ENCODE data around the gene METTL15.
"Not testable (repeated sequence)": the region's sequence is repeated elsewhere in the genome, so short reads cannot be mapped to it uniquely, and the experiment has no call there.

METTL15 gene, protein sequence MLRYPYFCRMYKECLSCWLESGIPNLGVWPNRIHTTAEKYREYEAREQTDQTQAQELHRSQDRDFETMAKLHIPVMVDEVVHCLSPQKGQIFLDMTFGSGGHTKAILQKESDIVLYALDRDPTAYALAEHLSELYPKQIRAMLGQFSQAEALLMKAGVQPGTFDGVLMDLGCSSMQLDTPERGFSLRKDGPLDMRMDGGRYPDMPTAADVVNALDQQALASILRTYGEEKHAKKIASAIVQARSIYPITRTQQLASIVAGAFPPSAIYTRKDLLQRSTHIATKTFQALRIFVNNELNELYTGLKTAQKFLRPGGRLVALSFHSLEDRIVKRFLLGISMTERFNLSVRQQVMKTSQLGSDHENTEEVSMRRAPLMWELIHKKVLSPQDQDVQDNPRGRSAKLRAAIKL

DNA sequence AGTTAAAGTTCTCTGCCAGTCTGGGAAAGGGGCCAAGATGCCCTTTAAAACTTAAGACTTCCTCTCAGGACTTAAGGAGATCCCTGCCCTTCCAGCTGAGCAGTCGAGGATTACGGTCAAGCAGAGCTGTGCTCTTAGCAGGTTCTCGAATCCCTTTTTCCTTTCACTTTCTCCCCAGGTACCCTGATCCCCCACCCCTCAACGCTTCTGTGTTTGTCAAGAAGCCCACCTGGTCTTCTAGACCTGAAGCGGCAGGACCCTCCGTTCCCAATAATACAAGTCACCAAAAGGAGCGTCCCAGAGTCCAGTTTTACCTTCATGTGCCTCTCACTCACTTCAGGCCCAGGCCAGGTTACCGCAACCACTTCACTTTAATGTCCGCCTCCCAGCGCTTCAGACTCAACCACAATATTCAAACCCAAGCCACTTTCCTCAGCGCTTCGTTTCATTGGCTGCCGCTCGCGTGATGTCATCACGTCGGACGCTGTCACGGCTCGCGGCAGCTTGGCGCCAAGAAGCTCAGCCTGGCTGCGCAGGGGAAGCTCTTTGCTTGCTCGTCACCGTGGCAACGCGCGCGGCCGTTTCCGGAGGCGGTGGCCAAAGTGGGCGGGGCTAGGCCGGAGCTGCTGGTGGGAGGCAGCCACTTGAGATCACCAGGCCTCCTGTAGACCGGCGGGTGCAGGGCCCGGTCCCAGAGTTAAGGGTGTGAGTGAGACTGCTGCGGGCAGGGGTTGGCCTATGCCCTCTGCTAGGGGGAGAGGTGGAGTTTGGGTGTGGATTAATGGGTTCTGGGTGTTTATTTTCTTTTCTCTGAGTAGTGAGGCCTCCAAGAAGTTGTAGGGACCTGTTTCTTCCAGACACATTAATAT is at the start of gene METTL15, which contains the start of gene KIF18A:
METTL15 (plus strand) TSS at position 639 of the 869 bp plus-strand sequence. CDS start 4,947 bp downstream, outside the sequence.
KIF18A (minus strand) TSS at position 407 of the 869 bp plus-strand sequence. CDS start 10,209 bp downstream, outside the sequence.
- peak; percentile 98 for DNase-seq

DNA sequence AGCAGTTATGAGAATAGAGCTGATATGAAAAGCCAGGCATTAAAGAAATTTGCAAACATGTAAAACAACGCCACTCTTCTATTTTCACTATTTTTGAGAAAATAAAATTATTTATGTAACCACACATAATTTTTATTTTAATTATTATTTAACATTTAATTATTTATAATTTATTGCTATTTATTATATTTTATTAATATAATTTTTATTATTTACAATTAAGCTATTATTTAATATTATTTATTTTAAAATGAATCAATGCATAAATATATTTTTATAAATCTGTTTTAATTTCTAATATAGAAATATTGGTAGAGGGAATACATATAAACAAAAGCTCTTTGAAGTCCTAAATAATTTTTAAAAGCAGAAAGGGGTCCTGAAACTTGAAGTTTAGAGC is 36.9 kb upstream of the METTL15 start:
- no peak for DNase-seq

DNA sequence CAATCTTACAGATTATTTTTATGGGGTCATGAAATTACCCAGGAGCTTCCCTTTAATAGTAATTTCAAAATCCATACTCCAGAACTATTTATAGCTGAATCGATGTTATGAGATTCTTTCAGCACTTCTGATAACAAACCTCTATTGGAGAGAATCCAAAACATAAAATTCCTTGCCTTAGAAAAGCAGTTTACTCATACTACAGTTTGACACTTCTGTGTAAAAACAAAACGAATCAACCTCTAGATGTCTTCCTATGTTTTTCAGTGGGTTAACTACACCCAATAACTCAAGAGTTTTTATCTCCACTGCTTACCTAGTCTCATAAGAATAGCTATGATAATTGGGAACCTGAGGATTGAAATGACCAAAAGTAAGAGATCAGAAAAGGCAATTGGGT is 35.9 kb upstream of the METTL15 start:
- DNase-seq = no peak

DNA sequence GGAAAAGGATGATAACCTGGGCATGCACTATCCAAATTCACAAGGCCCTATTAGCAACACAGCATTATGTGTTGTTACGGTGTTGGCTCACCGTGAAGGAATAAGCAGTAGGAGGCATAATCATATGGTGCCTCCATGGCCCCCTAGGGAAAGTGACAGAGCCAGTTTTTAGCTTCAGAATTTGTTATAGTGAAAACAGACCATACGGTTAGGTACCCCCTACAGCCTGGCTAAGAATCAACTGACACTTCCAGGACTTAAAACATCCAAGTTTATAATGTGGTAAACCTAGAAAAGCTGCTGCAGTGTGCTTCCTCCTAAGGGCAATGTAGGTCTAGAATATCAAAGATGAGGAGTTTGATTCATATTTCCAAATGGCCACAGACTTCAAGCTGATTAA is 30.7 kb upstream of the METTL15 start:
- DNase-seq = no peak

DNA sequence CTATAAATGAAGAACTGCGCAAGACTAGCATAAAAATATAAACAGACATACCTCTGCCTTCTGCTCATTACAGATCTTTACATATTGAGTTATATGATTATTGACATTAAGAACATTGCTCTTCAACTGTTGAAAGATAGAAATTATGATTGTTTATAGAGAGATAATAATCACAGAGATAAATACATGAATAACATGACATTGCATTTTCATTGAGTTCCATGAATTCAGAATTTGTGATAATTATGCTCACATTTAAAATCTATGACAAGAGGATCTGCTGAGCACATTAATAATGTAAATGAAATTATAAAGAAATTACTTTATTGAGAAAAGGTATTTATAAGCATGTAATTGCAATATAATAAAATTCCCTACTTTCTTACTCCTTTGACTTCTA is 25.1 kb upstream of the METTL15 start:
- DNase-seq = no peak

DNA sequence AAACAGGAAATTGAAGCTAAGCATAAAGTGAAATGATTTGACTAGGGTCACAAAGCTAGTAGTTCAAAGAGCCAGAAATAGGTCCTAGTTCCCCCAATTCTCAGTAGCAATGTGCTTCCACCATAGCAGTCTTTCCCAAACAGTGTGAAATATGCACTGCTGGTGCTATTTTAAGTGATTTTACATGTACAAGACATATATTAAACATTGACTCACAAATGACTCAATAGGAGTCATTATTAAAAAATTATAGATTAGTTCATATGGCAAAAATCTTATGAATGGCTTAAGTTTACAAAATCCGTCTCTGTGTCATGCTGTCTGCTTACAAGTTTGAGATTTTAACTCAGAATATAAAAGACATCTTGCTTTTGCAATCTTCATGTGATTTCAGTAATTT is 21.6 kb upstream of the METTL15 start:
- DNase-seq = no peak

DNA sequence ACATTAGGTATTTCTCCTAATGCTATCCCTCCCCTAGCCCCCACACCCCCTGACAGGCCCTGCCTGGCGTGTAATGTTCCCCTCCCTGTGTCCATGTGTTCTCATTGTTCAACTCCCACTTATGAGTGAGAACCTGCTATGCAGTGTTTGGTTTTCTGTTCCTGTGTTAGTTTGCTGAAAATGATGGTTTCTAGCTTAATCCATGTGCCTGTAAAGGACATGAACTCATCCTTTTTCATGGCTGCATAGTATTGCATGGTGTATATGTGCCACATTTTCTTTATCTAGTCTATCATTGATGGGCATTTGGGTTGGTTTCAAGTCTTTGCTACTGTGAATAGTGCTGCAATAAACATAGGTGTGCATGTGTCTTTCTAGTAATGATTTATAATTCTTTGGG is 21.0 kb upstream of the METTL15 start:
- not testable (repeated sequence) for DNase-seq

DNA sequence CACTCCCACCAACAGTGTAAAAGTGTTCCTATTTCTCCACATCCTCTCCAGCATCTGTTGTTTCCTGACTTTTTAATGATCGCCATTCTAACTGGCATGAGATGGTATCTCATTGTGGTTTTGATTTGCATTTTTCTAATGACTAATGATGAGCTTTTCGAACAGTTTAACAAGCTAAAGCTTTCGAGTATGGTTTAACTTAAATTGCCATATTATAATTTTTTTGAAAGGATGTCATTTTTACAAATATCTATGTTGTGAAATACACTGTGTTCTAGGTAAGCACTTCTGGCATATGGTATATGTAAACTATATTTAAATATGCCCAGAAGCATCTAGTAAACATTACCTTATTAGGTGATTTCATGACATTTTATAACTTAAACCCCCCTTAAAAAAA is 20.5 kb upstream of the METTL15 start:
- DNase-seq = not testable (repeated sequence)

DNA sequence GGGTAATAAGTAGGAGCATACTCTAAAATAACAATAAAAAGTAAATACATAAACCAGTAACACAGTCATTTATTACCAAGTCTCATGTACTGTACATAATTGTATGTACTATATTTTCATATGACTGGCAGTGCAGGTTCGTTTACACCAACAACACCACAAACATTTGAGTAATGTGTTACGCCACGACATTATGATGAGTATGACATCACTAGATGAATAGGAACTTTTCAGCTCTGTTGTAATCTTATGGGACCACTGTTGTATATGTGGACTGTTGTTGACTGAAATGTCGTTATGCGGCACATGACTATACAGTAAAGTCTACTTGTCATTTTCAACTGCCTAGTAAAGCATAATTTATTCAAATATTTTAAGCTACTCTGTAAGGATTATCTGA is 18.8 kb upstream of the METTL15 start:
- DNase-seq = no peak

DNA sequence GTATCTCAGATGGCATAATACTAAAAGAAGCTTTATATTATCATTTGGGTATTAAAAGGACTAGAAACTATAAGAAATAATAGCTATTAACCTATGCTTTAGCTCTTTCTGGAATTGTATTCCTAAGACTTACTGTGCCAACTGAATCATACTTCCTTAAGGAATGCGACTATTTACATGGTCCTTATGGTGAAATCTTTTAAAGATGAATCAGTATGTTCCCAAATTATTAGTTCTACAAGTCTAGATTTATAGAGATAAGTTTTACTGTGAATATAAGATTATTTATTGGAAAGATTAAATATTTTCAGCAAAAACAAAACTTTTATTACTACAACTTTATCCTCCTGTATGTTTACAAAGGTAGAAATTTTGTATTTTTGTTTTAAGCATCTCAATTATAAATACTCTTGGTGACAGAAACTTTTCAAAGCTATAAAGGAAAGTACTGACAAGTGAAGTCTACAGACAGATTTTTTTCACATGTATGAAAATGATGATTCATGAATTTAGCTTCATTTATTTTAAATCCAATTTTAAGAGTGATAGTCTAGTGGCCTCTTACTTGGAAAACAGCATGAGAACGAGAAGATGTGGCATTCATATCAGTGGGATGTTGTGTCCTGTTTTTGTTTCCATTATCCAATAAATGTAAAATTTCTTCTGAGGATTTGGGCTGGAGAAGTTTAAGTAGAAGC is 18.0 kb upstream of the METTL15 start:
- DNase-seq = no peak

DNA sequence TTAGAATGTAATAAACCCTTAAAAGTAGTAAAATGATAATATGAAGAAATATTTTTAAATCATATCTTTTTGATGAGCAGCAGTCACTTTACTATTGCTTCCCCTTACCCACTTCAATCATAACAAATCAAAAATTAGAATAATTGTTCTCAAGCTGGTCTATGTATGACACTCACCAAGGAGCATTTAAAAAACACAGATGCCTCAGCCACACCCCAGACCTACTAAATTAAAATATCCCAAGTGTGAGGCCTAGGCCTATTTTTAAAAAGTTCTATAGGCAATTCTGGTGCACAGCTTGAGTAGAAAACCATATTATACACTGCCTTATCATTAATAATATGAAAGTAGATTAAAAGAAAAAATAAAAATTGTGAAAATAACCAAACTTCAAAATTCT is 15.4 kb upstream of the METTL15 start:
- no peak for DNase-seq

DNA sequence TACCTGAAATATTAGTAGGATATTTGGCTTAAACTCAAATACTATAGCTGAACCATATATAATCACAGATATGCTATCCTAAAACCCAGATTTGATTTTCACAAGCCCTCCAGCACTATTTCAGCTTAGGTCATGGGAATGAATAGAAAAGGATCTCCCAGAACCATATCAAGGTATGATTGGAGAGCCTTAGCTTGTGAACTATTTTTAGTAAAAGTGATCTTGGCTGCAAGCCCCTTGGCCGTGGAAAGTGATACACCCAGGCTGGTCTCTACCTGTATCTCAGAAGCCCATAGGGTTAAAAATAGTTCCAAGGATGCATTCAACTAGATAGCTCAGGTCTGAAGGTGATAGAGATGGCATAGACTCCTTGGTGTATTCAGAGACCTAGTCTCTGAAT is 9.9 kb upstream of the METTL15 start:
- no peak for DNase-seq

DNA sequence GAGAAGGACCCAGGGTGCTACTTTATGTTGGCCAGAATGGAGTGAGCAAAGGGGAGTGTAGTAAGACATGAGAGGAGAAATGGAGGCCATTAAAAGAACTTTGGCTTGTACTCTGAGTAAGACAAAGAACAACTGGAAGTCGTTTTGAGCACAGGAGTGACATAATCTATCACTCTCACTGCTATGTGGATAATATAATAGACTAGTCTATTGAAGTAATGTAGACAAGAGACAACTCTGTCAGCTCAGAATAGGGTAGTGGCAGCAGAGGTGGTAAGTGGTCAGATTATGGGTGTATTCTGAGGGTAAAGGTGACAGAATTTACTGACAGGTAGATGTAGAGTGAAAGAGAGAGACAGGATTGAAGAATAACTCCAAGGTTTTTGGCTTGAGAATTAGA is 8.5 kb upstream of the METTL15 start:
- no peak for DNase-seq

DNA sequence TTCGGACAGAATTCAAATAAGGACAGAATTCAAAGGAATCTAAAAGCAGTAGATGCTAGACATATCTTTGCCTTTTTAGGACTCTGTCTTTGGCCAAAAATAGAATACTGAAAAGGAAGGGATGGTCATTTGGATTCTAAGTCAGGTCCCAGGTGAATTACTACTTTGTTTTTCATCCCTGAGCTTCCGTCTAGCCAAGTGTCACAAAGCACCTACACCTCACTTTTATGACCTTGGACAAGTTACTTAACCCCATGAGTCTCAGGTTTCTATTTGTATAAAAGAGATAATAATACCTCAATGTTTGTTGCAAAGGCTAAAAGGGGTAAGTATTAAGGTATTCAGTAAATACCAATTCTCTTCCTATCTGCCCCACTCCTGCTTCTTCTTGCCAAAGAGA is 7.5 kb upstream of the METTL15 start:
- DNase-seq = no peak

DNA sequence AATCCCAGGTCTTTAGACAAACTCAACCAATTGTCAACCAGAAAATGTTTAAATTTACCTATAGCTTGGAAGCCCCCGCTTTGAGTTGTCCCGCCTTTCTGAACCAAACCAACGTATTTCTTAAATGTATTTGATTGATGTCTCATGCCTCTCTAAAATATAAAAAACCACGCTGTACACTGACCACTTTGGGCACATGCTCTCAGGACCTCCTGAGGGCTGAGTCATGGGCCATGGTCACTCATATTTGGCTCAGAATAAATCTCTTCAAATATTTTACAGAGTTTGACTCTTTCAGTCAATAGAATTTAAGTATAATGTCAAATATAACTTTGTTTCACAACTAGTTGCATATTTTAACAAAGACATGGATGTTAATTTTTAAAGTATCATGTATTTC is 5.9 kb upstream of the METTL15 start:
- not testable (repeated sequence) for DNase-seq

DNA sequence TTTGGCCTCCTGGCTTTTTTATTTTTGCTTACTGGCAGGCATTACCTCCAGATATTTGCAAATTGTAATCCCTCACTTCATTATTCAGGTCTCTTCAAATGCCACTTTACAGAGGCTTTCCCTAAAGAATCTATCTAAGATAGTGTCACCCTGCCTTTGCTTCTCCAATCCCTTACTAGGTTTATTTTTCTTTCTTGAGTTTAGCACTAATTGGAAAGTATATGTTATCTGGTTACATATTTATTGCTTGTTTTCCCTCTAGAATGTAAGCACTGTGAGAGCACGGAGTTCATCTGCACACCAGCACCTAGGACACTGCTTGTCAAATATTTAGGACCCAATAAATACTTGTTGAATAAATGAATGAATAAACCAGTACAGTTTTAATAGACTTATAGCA is 3.8 kb upstream of the METTL15 start:
- no peak for DNase-seq

DNA sequence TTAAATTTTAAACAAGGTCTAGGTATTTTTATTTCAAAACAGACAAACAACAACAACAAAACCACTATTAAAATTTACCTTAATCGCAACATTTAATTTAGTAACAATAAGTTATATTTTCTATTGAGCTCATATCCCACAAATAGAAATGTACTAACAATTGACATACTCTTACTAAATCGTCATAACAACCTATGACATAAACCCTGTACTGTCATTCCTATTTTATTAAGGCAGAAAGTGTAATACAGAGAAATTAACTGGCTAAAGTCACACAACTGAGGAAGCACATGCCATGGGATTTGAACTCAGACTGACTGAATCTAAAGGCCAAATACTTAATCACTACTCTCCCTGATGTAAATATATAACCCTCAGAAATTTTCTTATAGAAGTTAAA is 3.2 kb upstream of the METTL15 start:
- no peak for DNase-seq

DNA sequence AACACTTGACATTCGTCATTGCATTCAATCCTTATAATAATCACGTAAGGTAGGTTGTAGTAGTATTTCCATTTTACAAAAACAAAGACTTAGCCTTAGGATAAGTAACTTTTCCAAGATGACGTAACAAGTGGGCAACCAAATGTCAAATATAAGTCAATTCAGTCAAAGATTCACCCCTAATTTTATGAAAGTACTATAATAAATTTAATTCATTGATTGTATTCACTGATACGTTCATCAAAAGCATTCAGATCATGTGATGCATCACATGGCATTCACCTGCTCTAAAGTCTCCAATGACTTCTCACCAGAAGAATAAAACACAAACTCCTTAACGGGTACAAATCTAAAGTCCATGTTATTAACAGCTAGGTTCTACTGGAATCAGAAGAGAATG is 2.3 kb upstream of the METTL15 start:
- no peak for DNase-seq

DNA sequence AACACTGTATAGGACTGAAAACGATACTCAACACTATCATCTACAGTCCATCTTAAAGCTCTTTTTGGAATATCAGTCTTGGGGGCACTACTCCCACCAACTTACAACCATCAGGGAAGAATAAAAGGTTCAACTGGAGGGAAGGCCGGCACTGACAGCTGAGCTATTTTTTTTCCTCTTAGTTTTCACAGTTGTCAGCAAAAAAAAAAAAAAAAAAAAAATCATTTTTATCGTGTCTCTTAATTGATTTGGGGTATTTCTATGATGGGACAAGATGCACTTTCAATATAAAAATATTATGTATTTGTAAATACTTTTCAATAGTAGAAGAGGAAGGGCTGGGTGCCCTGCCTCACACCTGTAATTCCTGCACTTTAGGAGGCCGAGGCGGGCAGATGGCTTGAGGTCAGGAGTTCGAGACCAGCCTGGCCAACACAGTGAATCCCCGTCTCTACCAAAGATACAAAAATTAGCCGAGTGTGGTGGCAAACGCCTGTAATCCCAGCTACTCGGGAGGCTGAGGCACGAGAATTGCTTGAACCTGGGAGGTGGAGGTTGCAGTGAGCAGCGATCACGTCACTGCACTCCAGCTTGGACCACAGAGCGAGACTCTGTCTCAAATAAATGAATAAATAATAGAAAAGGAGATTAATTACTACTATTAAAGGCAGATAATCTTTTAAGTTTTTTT is 1.7 kb upstream of the METTL15 start:
- no peak for DNase-seq

DNA sequence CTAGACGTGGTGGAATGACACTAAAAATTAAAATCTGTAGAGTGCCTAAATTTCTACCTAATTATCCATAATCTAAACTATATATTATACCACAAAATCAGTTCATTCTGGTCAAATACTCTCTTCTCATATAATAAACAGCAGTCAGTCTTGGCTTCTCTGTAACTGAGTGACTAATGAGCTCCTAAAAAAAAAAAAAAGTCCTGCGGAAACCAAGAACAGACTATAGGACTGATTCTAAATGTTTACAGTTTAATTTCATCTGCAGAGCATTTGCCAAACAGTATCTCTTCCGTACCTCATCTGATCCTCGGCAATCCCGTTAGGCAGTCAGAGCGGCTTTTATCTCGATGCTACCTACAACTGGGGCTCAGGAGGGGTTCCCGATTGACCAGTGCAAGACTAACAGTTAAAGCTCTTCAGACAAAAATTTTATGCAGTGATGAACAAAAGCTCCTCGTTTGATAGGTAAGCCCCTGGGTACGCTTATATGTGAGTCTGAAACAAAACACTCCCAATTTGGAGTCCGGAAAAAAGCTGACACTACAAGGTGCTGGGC is 918 bp upstream of the METTL15 start:
- DNase-seq = peak; percentile 30

DNA sequence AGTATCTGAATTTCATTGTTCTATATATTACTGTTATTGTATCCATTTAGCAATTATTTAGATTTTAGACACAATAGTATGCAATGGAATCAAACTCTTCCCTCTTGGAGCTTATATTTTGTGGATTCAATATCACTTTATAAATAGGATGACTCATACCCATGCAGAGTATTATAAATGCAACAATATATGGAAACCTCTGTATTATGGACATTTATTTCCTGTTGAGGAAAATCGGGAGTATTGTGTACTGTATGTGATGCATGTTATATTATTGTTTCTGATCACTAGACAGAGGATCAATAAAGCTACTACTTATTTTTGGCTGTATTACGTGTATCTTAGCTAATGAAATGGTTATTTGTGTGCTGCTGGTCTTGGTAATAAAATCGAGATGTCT is 770 bp downstream of the METTL15 start:
- no peak for DNase-seq

DNA sequence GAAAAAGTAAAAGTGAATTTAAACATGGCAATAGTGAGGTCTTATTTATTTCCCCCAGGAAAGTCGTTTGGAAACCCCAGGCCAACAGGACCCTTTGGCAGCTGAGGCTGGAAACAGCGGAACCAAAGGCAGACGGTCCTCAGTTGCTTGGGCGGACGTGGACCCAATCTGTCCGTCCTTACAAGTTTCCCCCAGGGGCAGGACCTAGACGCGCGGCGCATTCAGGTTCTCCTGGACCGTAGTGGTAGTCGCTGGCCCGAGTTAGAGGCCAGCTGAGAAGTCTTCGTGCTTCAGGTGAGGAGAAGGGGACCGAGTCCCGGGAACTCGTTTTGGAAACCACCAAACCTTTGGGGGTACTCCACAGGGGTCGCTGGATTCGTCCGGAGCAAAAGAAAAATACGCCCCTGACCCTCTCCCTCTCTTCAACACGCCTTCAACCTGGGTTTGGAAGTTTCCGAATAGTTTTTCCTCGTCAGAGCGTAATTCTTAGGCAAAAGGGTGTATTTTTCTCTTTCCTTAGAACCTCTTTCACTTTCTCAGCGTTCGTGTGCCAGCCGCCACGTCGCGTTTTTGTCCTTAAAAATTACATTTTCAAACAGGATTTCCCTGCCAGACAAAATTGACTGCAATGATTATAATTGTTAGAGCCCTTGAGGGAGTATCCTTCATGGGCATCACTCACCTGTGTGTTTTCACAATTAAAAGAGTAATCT is 2.1 kb downstream of the METTL15 start:
- DNase-seq = peak; percentile 71
